Large intestine (tissue), 12 donors: ENCODE data around the gene KEL. TPM values are rescaled to one million over a fixed set of nuclear protein-coding genes. Genes with fewer than 3 reads are reported as not detected.

ENCODE experiments used
- DNase-seq, 2 donors: peaks; one replicate each; pipeline versions ENCODE4 v3.0.0 to v3.0.0-alpha.2; 2013
- H3K27ac ChIP-seq: one replicate; pipeline ENCODE4 v1.5.1; 2013; ENCODE audit warnings: low read length
- H3K27me3 ChIP-seq: 2 replicates; pipeline ENCODE4 v1.6.1; 2013; ENCODE audit warnings: low read length; ENCODE audit not compliant: control insufficient read depth, insufficient read depth
- H3K36me3 ChIP-seq: 2 replicates; pipeline ENCODE4 v1.6.1; 2013; ENCODE audit warnings: low read length; ENCODE audit not compliant: control insufficient read depth, insufficient read depth
- H3K4me1 ChIP-seq: one replicate; pipeline ENCODE4 v1.6.1; 2013; ENCODE audit warnings: low read length; ENCODE audit not compliant: control insufficient read depth, insufficient read depth
- H3K4me3 ChIP-seq: one replicate; pipeline ENCODE4 v1.5.1; 2013; ENCODE audit warnings: low read length
- H3K9me3 ChIP-seq: one replicate; pipeline ENCODE4 v1.6.1; 2013; ENCODE audit warnings: mild to moderate bottlenecking, low read depth, low read length, moderate library complexity; ENCODE audit not compliant: control insufficient read depth
- WGBS: methylation state at CpG from one replicate; pipeline ENCODE4 v1.1.5; 2013; ENCODE audit warnings: low lambda C conversion rate; ENCODE audit not compliant: insufficient coverage; 5-methylcytosine and 5-hydroxymethylcytosine counted together
- long read RNA-seq, 11 donors: transcript quantifications; one replicate each; lab custom pipeline, GENCODE V29; 2026
- polyA plus RNA-seq: library from polyadenylated mRNA; unstranded; fragments of 120-200 nt; gene quantifications from one replicate; pipeline ENCODE4 v1.2.1, GENCODE V29; 2013

The KEL gene, protein sequence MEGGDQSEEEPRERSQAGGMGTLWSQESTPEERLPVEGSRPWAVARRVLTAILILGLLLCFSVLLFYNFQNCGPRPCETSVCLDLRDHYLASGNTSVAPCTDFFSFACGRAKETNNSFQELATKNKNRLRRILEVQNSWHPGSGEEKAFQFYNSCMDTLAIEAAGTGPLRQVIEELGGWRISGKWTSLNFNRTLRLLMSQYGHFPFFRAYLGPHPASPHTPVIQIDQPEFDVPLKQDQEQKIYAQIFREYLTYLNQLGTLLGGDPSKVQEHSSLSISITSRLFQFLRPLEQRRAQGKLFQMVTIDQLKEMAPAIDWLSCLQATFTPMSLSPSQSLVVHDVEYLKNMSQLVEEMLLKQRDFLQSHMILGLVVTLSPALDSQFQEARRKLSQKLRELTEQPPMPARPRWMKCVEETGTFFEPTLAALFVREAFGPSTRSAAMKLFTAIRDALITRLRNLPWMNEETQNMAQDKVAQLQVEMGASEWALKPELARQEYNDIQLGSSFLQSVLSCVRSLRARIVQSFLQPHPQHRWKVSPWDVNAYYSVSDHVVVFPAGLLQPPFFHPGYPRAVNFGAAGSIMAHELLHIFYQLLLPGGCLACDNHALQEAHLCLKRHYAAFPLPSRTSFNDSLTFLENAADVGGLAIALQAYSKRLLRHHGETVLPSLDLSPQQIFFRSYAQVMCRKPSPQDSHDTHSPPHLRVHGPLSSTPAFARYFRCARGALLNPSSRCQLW
- polyA plus RNA-seq: 181 TPM
- long read RNA-seq, donor 1, partial matches to known transcripts: 0 of 3 reads
- long read RNA-seq, donor 1, other reads (novel, unspliced or antisense): 0 of 3 reads
- long read RNA-seq, donor 2, transcript KEL-201 (19 exons, 2,812 nt): major isoform, 12 of 82 reads
- long read RNA-seq, donor 2, partial matches to known transcripts: 68 of 82 reads
- long read RNA-seq, donor 2, other reads (novel, unspliced or antisense): 0 of 82 reads
- long read RNA-seq, donor 3, partial matches to known transcripts: 0 of 2 reads
- long read RNA-seq, donor 3, other reads (novel, unspliced or antisense): 0 of 2 reads
- long read RNA-seq, donor 4: 0 reads
- long read RNA-seq, donor 5: 0 reads
- long read RNA-seq, donor 6, transcript KEL-201 (19 exons, 2,812 nt): major isoform, 16 of 69 reads
- long read RNA-seq, donor 6, partial matches to known transcripts: 51 of 69 reads
- long read RNA-seq, donor 6, other reads (novel, unspliced or antisense): 0 of 69 reads
- long read RNA-seq, donor 7: 0 reads
- long read RNA-seq, donor 8, transcript KEL-201 (19 exons, 2,812 nt): major isoform, 11 of 36 reads
- long read RNA-seq, donor 8, partial matches to known transcripts: 24 of 36 reads
- long read RNA-seq, donor 8, other reads (novel, unspliced or antisense): 0 of 36 reads
- long read RNA-seq, donor 9, transcript KEL-201 (19 exons, 2,812 nt): major isoform, 5 of 22 reads
- long read RNA-seq, donor 9, partial matches to known transcripts: 17 of 22 reads
- long read RNA-seq, donor 9, other reads (novel, unspliced or antisense): 0 of 22 reads
- long read RNA-seq, donor 10, transcript KEL-201 (19 exons, 2,812 nt): major isoform, 14 of 80 reads
- long read RNA-seq, donor 10, partial matches to known transcripts: 62 of 80 reads
- long read RNA-seq, donor 10, other reads (novel, unspliced or antisense): 0 of 80 reads
- long read RNA-seq, donor 11, partial matches to known transcripts: 5 of 6 reads
- long read RNA-seq, donor 11, other reads (novel, unspliced or antisense): 0 of 6 reads

DNA sequence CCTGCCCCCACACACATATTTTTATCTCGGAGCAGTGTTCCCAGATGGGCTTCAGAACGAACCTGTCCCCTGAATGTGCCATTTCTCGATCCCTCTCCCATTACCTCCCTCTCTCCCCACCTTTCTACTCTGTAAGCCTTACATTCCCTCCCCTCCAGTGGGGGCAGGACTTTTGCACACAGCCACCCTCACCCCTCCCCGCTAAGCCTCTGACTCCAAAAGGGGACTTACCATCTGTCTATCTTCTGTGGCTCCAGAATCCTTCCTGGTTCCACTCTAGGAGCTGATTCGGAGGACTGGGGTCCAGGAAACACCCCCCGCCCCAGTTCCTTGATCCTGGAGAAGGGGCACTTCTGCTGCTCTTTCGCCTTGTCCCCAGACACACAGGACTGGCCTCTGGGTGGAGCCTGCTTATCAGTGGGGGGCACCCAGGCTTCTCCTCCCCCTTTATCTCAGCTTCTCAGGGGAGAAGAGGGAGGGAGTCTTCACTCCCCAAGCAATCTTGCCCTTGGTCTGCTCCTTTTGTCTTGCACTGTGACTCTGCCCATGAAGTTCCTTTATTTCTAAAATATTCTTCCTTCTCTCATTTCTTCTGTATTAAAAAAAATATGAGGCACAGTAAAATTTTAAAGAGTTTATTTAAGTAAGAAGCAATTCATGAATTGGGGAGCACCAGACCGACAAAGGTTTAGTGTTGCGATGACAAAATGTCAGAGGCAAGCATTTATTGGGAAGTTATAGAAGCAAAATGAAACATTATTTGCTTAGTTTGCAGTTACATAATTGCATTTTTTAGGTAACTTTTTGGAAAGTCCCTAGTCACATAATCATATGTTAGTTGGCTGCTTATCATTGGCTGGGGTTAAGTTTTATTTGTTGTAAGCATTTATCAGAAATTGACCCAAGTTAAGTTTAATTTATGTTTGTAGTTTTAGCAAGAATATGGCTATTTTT, at the start of gene KEL:
Gene KEL, minus strand, starts transcription at position 391 of the 954 bp plus-strand sequence. Its CDS starts 157 bp downstream, at position 234.
- no CpG with 5 or more reads among the region's 9 CpGs for WGBS
- peak; percentile 53 to 72 for DNase-seq

DNA sequence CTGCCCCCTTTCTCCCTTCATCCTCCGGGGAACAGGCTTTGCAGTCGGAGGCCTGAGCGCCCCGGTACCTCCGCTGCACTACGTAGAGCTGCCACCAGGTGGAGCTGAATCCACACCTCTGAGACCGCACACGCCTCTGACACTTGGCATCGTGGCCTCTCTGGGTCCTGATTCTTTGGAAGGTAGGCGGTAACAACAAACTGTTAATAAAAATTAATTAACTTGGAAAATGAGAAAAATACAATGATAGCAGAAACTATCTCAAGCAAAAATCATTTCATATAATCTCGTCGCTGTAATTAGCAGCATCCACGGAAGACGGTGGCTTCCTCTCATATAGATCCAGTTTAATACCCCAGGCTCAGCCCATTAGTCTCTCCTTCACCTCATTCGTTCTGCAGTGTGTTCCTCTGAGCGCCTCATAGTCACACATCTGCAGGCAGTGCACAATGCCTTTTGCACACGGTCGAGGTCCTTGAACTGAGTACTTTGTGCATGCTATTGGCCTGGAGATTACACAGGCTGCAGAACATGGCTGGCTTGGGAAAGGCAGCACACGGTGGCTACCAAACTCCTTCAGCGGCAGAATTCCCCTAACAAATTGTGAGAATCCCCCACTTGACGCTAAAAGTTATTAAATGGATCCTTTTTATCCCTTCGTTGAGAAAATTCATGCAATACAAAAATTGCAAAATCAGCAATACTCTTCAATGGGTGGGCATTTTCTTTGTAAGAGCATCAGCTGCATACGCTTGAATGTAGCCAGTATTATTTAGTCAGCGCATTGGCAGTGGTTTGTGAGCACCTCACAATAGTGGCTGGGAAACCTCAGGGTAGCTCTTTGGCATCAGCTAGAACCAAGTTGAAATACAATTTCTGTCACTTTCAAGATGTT, 46.1 kb upstream of the KEL start:
- DNase-seq: peak; percentile 54 to 64
- no peaks in the 10 kb centered on the region for H3K27me3 ChIP-seq
- no peak overlapping the region for H3K4me3 ChIP-seq
- H3K4me1 ChIP-seq: peaks cover 1% of the 10 kb centered on the region
- H3K36me3 ChIP-seq: no peaks in the 10 kb centered on the region
- H3K9me3 ChIP-seq: no peaks in the 10 kb centered on the region
- WGBS: 69% methylated on average over 6 of the region's 24 CpGs
- H3K27ac ChIP-seq: no peak overlapping the region

More for the DNA sequence above, at the start of gene KEL:
- Histone ChIP-seq H3K27ac (peak within 1 kb of the TSS; percentile 43), H3K36me3 (no peaks in the 10 kb centered on the region), H3K27me3 (no peaks in the 10 kb centered on the region), H3K4me1 (peaks cover 14% of the 10 kb centered on the region), H3K9me3 (no peaks in the 10 kb centered on the region), H3K4me3 (peak within 1 kb of the TSS; percentile 41)

DNA sequence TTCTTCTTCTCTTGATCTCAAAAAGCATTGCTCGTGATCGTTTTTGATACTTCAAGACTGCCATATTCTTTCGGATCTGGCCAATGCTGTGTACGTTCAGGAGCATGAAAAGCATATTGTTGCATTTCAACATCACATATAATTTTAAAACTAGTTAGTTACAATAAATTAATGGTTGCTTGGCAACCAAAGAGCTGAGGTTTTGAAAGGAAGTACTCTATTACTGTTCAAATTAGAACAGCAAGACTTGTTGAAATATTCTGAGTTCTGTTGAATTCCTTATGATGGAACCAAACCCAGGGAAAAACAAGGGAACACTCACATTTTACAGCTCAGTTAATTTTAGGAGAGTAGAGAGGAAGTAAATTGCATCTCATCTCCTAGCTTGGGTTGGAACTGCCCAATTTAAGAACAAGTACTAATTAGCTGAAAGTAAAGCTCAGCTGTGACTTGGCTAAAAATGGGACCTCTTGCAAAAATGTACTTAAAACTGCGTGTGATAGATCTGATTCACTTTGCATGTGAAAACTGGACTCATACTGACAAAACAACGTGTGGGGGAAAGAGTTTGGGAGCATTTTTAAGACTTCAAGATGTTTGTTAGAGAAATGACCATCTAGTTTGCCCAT, 43.6 kb upstream of the KEL start:
- H3K27me3 ChIP-seq: no peaks in the 10 kb centered on the region
- H3K27ac ChIP-seq: no peak overlapping the region
- no peaks in the 10 kb centered on the region for H3K9me3 ChIP-seq
- H3K4me1 ChIP-seq: peaks cover 4% of the 10 kb centered on the region
- H3K36me3 ChIP-seq: no peaks in the 10 kb centered on the region
- no peak for DNase-seq
- 100% methylated on average over 2 of the region's 6 CpGs for WGBS
- no peak overlapping the region for H3K4me3 ChIP-seq

DNA sequence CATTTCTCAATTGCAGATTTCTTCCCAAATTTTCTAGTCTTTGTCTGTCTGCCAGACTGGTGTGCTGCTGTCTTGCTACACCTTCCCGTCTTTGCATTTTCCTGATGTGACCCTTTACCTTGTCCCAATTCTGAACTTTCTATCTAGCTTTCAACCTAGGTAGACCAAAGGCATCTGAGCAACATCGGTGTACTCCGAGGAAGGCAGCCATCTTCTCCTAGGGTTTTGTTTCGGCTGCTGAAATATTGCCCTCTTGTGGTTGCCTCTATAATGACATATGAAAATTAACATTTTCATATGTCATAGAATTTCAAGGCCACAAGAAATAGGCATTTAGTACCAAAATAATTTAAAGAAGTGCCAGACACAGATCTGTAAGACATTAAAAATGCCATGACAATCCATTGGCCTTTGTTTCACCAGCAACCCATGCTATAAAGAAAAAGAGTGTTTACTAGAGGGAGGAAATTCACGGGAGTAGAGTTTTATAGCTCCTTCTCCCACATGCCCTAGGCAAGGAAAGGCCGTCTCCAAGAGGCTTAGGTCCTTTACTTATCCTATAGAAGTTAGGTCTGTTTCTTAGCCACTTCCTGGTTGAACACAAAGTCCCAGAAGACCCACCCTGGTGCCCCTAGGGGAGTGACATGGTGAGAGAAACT, 41.4 kb upstream of the KEL start:
- Histone ChIP-seq H3K27me3 (no peaks in the 10 kb centered on the region), H3K36me3 (no peaks in the 10 kb centered on the region), H3K9me3 (no peaks in the 10 kb centered on the region), H3K4me3 (no peak overlapping the region), H3K27ac (no peak overlapping the region), H3K4me1 (peaks cover 8% of the 10 kb centered on the region)
- peak in 1 of 2 donors; percentile 33 for DNase-seq
- 50% methylated on average over 1 of the region's 6 CpGs for WGBS

DNA sequence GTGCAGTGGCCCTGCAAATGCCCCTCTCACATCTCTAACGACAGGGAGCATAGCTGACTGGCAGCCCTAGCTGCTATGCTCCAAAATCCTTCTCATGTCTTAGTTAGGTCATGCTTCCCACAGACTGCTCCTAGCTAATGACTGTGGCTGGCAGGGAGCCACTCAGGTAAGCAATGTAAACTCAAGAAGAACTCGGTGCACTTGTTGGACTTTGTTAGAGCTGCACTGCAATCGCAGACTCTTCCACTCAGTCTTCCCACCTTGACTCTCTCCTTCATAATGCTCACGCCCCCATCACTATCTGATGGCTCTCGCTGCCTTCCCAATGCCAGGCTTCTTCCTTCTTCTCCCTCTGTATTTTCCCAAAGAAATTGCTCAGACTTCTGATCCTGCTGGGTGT, 40.7 kb upstream of the KEL start:
- peak; percentile 41 to 83 for DNase-seq
- Histone ChIP-seq H3K4me1 (peaks cover 8% of the 10 kb centered on the region), H3K27ac (no peak overlapping the region), H3K36me3 (no peaks in the 10 kb centered on the region), H3K9me3 (no peaks in the 10 kb centered on the region), H3K4me3 (no peak overlapping the region), H3K27me3 (no peaks in the 10 kb centered on the region)
- WGBS: 37% methylated on average over 3 of the region's 5 CpGs

DNA sequence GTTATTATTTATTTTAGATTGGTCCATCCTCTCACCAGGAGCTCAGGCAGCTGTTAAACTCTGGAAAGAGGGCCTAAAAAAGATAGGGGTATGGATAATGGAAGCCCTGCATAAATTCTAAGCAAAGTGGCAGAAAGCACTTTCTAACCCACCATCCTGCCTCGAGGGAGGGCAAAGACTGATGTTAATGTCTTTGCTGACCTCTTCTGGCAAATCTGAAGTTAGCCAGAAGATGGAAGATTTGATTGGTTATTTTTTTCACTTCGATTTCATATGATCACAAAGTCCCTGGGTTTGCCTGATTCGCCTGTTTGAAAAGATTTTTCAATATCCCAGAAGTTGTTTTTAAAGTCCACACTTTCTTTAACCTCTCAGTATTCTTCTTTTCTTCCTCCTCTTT, 39.9 kb upstream of the KEL start:
- H3K4me3 ChIP-seq: no peak overlapping the region
- no peaks in the 10 kb centered on the region for H3K27me3 ChIP-seq
- DNase-seq: peak in 1 of 2 donors; percentile 36
- H3K4me1 ChIP-seq: peaks cover 8% of the 10 kb centered on the region
- no peak overlapping the region for H3K27ac ChIP-seq
- H3K9me3 ChIP-seq: no peaks in the 10 kb centered on the region
- no peaks in the 10 kb centered on the region for H3K36me3 ChIP-seq
- WGBS: 71% methylated on average over 1 of the region's 3 CpGs

DNA sequence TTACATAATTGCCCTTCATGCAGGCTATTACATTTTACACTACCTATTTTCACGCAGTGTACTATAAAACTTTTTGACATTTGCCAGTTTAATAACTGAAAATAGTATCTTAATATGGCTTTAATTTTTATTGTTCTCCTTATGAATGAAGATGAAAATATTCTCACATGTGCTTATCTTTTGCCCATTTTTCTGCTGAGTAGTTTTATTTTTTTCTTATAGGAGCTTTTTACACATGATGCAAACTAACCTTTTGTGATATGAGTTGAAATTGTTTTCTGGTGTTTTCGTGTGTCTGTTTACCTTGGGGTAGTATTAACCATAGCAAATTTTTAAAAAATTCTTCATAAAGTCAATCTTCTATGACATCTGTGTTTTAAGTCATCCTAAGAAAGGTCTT, 38.5 kb upstream of the KEL start:
- Histone ChIP-seq H3K4me3 (no peak overlapping the region), H3K27ac (no peak overlapping the region), H3K27me3 (no peaks in the 10 kb centered on the region), H3K36me3 (no peaks in the 10 kb centered on the region), H3K9me3 (no peaks in the 10 kb centered on the region), H3K4me1 (peaks cover 8% of the 10 kb centered on the region)
- WGBS: 79% methylated on average over 2 of the region's 2 CpGs
- no peak for DNase-seq

DNA sequence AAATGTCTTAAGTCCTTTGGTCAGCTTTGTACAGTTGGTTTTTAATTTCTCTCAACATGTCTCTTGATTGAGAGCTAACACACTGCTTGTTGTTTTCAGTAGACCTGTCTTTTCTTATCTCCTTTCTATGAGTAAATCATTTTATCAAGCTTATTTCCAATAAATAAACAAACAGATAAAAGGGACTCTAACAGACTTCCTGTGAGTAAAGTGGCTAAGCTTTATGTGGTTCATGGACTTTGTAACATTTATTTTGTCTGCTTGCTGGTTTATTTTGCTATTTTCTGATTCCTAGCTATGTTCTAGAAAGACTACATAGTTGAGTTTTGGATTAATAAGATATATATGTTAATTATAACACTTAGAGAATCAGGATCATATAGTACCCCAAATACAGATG, 37.6 kb upstream of the KEL start:
- no peak overlapping the region for H3K4me3 ChIP-seq
- H3K36me3 ChIP-seq: no peaks in the 10 kb centered on the region
- no peak for DNase-seq
- H3K9me3 ChIP-seq: no peaks in the 10 kb centered on the region
- H3K27ac ChIP-seq: no peak overlapping the region
- peaks cover 8% of the 10 kb centered on the region for H3K4me1 ChIP-seq
- H3K27me3 ChIP-seq: no peaks in the 10 kb centered on the region
